Endothelial cell of umbilical vein (primary cell): ENCODE data around the gene RALGPS2. TPM values are rescaled to one million over a fixed set of nuclear protein-coding genes. Genes with fewer than 3 reads are reported as not detected.

Experiments used
- BruUV-seq: library from RNA; stranded (reverse); fragments of 400-500 nt; replicated peaks from 2 replicates; lab custom pipeline; 2021; lab: Mats Ljungman, UMichigan
- CTCF ChIA-PET: fragments of 300-600, 350-600 bp; sonication (Branson Sonifier 250); formaldehyde crosslinking; loops from one replicate; lab custom pipeline; 2021; ENCODE audit warnings: antibody characterized with exemption, inconsistent platforms; lab: Charles Lee
- POLR2A ChIA-PET: fragments of 300-600, 350-600 bp; sonication (Branson Sonifier 250); formaldehyde crosslinking; loops from one replicate; lab custom pipeline; 2021; ENCODE audit warnings: antibody characterized with exemption, inconsistent platforms; lab: Charles Lee
- DNase-seq: peaks from one replicate; pipeline ENCODE4 v3.0.0-alpha.2; 2011; ENCODE audit warnings: low read depth, low spot score
- FAIRE-seq: peaks from 2 replicates; lab custom pipeline; 2011; peaks lifted over from hg19 to GRCh38; lab: Jason Lieb, UNC
- H2AFZ ChIP-seq: 2 replicates; pipeline ENCODE4 v1.6.0; 2012; ENCODE audit warnings: low read depth, low read length, control low read depth, inconsistent platforms
- H3K27ac ChIP-seq: 2 replicates; pipeline ENCODE4 v1.5.1; 2011; ENCODE audit warnings: low read depth, mild to moderate bottlenecking, control low read depth, low read length, moderate library complexity; ENCODE audit not compliant: insufficient read depth
- H3K27me3 ChIP-seq, 2 experiments: 2 replicates each; pipeline versions ENCODE4 v1.6.0 to v1.6.1; 2011; ENCODE audit warnings: low read length in 2 of 2, mixed read lengths in 1 of 2; ENCODE audit not compliant: control insufficient read depth in 2 of 2, insufficient read depth in 2 of 2
- H3K36me3 ChIP-seq, 2 experiments: 2 replicates in 1 of 2; 3 replicates in 1 of 2; pipeline ENCODE4 v1.5.1; 2011; ENCODE audit warnings: low read length in 2 of 2, mild to moderate bottlenecking in 1 of 2, moderate library complexity in 1 of 2; ENCODE audit not compliant: control insufficient read depth in 2 of 2, insufficient read depth in 2 of 2; ENCODE audit errors: extremely low read depth in 1 of 2
- H3K4me1 ChIP-seq: 3 replicates; pipeline ENCODE4 v1.5.1; 2011; ENCODE audit warnings: mild to moderate bottlenecking, low read length; ENCODE audit not compliant: control insufficient read depth, insufficient read depth; ENCODE audit errors: extremely low read depth
- H3K4me2 ChIP-seq: 2 replicates; pipeline ENCODE4 v1.6.1; 2011; ENCODE audit warnings: low read length, control low read depth, mixed read lengths; ENCODE audit not compliant: insufficient read depth
- H3K4me3 ChIP-seq, 3 experiments: fragments of 200-600 bp in 1 of 3; sonication (generic), shearing (Covaris generic) in 1 of 3; replicated peaks in 1 of 3; 2 replicates each; pipeline ENCODE4 v1.5.1; 2011 to 2016; ENCODE audit warnings: control low read depth in 3 of 3, low read length in 3 of 3, mild to moderate bottlenecking in 2 of 3, inconsistent platforms in 1 of 3, low read depth in 1 of 3, moderate library complexity in 1 of 3; ENCODE audit not compliant: insufficient read depth in 1 of 3
- H3K79me2 ChIP-seq: 2 replicates; pipeline ENCODE4 v1.6.0; 2012; ENCODE audit warnings: low read length, inconsistent platforms; ENCODE audit not compliant: control insufficient read depth, insufficient read depth
- H3K9ac ChIP-seq: replicated peaks from 2 replicates; pipeline ENCODE3; 2011; ENCODE audit warnings: low read length, control low read depth; ENCODE audit not compliant: insufficient read depth; ENCODE audit errors: extremely low read depth
- H3K9me1 ChIP-seq: replicated peaks from 3 replicates; pipeline ENCODE4 v1.6.0; 2011; ENCODE audit warnings: mild to moderate bottlenecking, low read length; ENCODE audit not compliant: control insufficient read depth, insufficient read depth; ENCODE audit errors: extremely low read depth
- H3K9me3 ChIP-seq: replicated peaks from 2 replicates; pipeline ENCODE4 v1.5.1; 2012; ENCODE audit warnings: low read length, inconsistent platforms; ENCODE audit not compliant: control insufficient read depth, insufficient read depth
- H4K20me1 ChIP-seq: replicated peaks from 2 replicates; pipeline ENCODE3; 2011; ENCODE audit warnings: mild to moderate bottlenecking, low read length; ENCODE audit not compliant: control insufficient read depth, insufficient read depth; ENCODE audit errors: extremely low read depth
- EZH2 ChIP-seq: IDR thresholded peaks from 2 replicates; pipeline ENCODE4 v1.6.1; 2012; ENCODE audit warnings: borderline replicate concordance, low read depth, mild to moderate bottlenecking, moderate library complexity, low read length, inconsistent platforms; ENCODE audit not compliant: severe bottlenecking
- FOS ChIP-seq: IDR thresholded peaks from 2 replicates; pipeline ENCODE4 v1.6.1; 2011; ENCODE audit warnings: mild to moderate bottlenecking, low read length, moderate library complexity, borderline replicate concordance; ENCODE audit not compliant: insufficient read depth
- GATA2 ChIP-seq: IDR thresholded peaks from 2 replicates; pipeline ENCODE4 v1.7.0; 2011; ENCODE audit warnings: low read depth, mild to moderate bottlenecking, moderate library complexity, mixed read lengths, low read length; ENCODE audit not compliant: insufficient read length, insufficient read depth
- JUN ChIP-seq: IDR thresholded peaks from 2 replicates; pipeline ENCODE4 v1.6.1; 2011; ENCODE audit warnings: borderline replicate concordance, low read depth; ENCODE audit not compliant: insufficient read length, insufficient read depth
- MYC ChIP-seq: IDR thresholded peaks from one replicate; pipeline ENCODE4 v1.6.1; 2011; ENCODE audit warnings: mild to moderate bottlenecking, low read depth, low read length
- POLR2A ChIP-seq: IDR thresholded peaks from 2 replicates; pipeline ENCODE4 v1.6.1; 2012; ENCODE audit warnings: low read depth, mild to moderate bottlenecking, control low read depth, low read length
- POLR2AphosphoS5 ChIP-seq: IDR thresholded peaks from 2 replicates; pipeline ENCODE4 v1.6.1; 2012; ENCODE audit warnings: low read depth, mild to moderate bottlenecking, control low read depth, low read length, moderate library complexity; ENCODE audit not compliant: insufficient read depth
- dilution Hi-C: fragments of 300-500 bp; cut with MboI; formaldehyde crosslinking; loops from one replicate; pipeline ENCODE4 v1.15.0; 2019; ENCODE audit warnings: low sequenced_read_pairs; ENCODE audit not compliant: extremely low pct_ligation_motif_present
- intact Hi-C: fragments of 100-400 bp; cut with micrococcal nuclease; formaldehyde crosslinking; loops from one replicate; pipeline ENCODE4 v1.10.0; 2022
- polyA plus RNA-seq, 4 experiments: library from polyadenylated mRNA; depleted of rRNA in 3 of 4; stranded (reverse) in 3 of 4; unstranded in 1 of 4; fragments of >200 nt; gene quantifications; 2 replicates each; pipeline versions ENCODE4 v1.2.1 to v1.2.3, GENCODE V29; 2011 to 2012; ENCODE audit warnings: missing spikeins in 1 of 4
- total RNA-seq: library from RNA; stranded (reverse); gene quantifications from 2 replicates; pipeline ENCODE4 v1.2.3, GENCODE V29; 2021
- TF ChIP-seq, protein P1 (sequence below), 2 donors: IDR thresholded peaks; 1 replicate in 1 of 2; 2 replicates in 1 of 2; pipeline ENCODE4 v1.5.1; 2011; ENCODE audit warnings: low read length in 2 of 2, mild to moderate bottlenecking in 2 of 2, moderate library complexity in 2 of 2, control low read depth in 1 of 2, inconsistent platforms in 1 of 2, low read depth in 1 of 2; ENCODE audit not compliant: insufficient read depth in 1 of 2; ENCODE audit errors: extremely low read depth in 1 of 2
- TF ChIP-seq, protein P2 (sequence below): IDR thresholded peaks from 2 replicates; pipeline ENCODE4 v1.6.1; 2011; ENCODE audit not compliant: insufficient read depth, insufficient read length

The RALGPS2 gene
- total and polyA plus RNA-seq, 2 donors (not counting 3 experiments of a cell fraction or from before 2014, with no cell fraction given): 4.6 to 27.7 TPM

DNA sequence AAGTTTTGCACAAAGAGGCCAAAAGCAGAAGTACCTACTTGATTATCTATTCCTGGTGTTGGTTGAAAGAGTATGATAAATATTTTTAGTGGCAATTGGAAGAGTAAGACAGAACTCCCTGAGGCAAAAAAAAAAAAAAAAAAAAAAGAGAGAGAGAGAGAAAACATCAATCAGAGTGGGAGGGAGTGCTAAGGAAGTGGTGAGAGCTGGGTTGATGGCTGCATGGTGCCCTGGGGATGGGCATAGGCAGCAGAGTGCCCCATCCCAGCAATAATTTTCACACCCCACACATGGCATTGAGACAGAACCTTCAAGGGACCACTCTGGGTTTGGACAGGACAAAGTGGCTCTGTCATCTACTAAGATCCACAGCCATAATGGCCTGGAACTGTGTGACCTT lies 241.3 kb downstream of the RALGPS2 start:
- TF ChIP-seq POLR2AphosphoS5 (no peak), FOS (no peak), POLR2A (no peak), JUN (no peak), GATA2 (no peak), MYC (no peak), EZH2 (no peak)
- TF ChIP-seq, protein P1, sequence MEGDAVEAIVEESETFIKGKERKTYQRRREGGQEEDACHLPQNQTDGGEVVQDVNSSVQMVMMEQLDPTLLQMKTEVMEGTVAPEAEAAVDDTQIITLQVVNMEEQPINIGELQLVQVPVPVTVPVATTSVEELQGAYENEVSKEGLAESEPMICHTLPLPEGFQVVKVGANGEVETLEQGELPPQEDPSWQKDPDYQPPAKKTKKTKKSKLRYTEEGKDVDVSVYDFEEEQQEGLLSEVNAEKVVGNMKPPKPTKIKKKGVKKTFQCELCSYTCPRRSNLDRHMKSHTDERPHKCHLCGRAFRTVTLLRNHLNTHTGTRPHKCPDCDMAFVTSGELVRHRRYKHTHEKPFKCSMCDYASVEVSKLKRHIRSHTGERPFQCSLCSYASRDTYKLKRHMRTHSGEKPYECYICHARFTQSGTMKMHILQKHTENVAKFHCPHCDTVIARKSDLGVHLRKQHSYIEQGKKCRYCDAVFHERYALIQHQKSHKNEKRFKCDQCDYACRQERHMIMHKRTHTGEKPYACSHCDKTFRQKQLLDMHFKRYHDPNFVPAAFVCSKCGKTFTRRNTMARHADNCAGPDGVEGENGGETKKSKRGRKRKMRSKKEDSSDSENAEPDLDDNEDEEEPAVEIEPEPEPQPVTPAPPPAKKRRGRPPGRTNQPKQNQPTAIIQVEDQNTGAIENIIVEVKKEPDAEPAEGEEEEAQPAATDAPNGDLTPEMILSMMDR (IDR thresholded peaks at IDR 0.05; ENCODE audit: extremely low read depth in 1 of 2, insufficient read depth in 1 of 2, low read depth in 1 of 2, low read length in 2 of 2): no peak
- TF ChIP-seq, protein P2, sequence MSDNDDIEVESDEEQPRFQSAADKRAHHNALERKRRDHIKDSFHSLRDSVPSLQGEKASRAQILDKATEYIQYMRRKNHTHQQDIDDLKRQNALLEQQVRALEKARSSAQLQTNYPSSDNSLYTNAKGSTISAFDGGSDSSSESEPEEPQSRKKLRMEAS: no peak
- H2AFZ ChIP-seq: no peak overlapping the region
- POLR2A ChIA-PET: no interaction called here
- no peaks in the 10 kb centered on the region for H3K9me3 ChIP-seq
- no peak overlapping the region for H3K9ac ChIP-seq
- no peaks in the 10 kb centered on the region for H4K20me1 ChIP-seq
- H3K79me2 ChIP-seq: no peaks in the 10 kb centered on the region
- FAIRE-seq (no peak), DNase-seq (no peak)
- H3K4me3 ChIP-seq: no peak overlapping the region
- no peaks in the 10 kb centered on the region for H3K36me3 ChIP-seq
- CTCF ChIA-PET: no interaction called here
- BruUV-seq: no TSS peak
- H3K27ac ChIP-seq: no peak overlapping the region
- dilution Hi-C loops (no loop called here), intact Hi-C loops (no loop called here)
- no peaks in the 10 kb centered on the region for H3K9me1 ChIP-seq
- H3K4me2 ChIP-seq: no peak overlapping the region
- H3K4me1 ChIP-seq: no peaks in the 10 kb centered on the region
- no peaks in the 10 kb centered on the region for H3K27me3 ChIP-seq
